ENCODE measurements around the gene KLF3. TPM values are rescaled to one million over a fixed set of nuclear protein-coding genes. Genes with fewer than 3 reads are reported as not detected.
A peak's percentile ranks its signal among the peaks of the same experiment; 100 is the strongest.

KLF3 gene
- total and polyA plus RNA-seq, 4 donors: 14.7 to 53.6 (median 39.2) TPM

GRCh38 chr4:38667085-38667893 lies 3.3 kb downstream of the KLF3 start:
- no peaks in the 10 kb centered on the region for H3K27me3 ChIP-seq (ENCODE audit: control insufficient read depth in 3 of 3, insufficient read depth in 3 of 3, low read length in 2 of 3)
- ATAC-seq (ENCODE audit: insufficient read depth, low FRiP score): peak; percentile 34
- peak overlapping the region; percentile 97 for H3K27ac ChIP-seq (ENCODE audit: low read depth in 1 of 2, low read length in 1 of 2)
- whole genome bisulfite sequencing, 2 donors: 2 to 3% methylated on average over 11 of the region's 11 CpGs
- no peak for TF ChIP-seq CTCF (IDR thresholded peaks at IDR 0.05; ENCODE audit: control extremely low read depth, extremely low read depth)
- H3K4me1 ChIP-seq (ENCODE audit: control insufficient read depth in 5 of 5, insufficient read depth in 5 of 5, low read length in 5 of 5): peaks cover 15 to 75% (median 26%) of the 10 kb centered on the region in 5 donors
- DNase-seq: peak; percentile 93 to 99 (median 98)
- no peak overlapping the region for H3K4me3 ChIP-seq
- H3K36me3 ChIP-seq (ENCODE audit: control insufficient read depth in 4 of 4, insufficient read depth in 4 of 4, low read length in 4 of 4): no peaks in the 10 kb centered on the region
- peak overlapping the region; percentile 65 to 98 for H3K9ac ChIP-seq (ENCODE audit: insufficient read depth in 1 of 2, low read length in 2 of 2)
- H3K9me3 ChIP-seq (ENCODE audit: control insufficient read depth in 4 of 4, insufficient read depth in 3 of 4, low read length in 3 of 4): no peaks in the 10 kb centered on the region

GRCh38 chr4:38668203-38668971 lies 4.4 kb downstream of the KLF3 start:
- no peak for TF ChIP-seq CTCF (IDR thresholded peaks at IDR 0.05; ENCODE audit: control extremely low read depth, extremely low read depth)
- H3K4me3 ChIP-seq: no peak overlapping the region
- H3K9me3 ChIP-seq (ENCODE audit: control insufficient read depth in 4 of 4, insufficient read depth in 3 of 4, low read length in 3 of 4): no peaks in the 10 kb centered on the region
- DNase-seq (no peak), ATAC-seq (ENCODE audit: insufficient read depth, low FRiP score) (no peak)
- WGBS, 2 donors: 48 to 62% methylated on average over 2 of the region's 2 CpGs
- no peaks in the 10 kb centered on the region for H3K27me3 ChIP-seq (ENCODE audit: control insufficient read depth in 3 of 3, insufficient read depth in 3 of 3, low read length in 2 of 3)
- H3K4me1 ChIP-seq (ENCODE audit: control insufficient read depth in 5 of 5, insufficient read depth in 5 of 5, low read length in 5 of 5): peaks cover 23 to 80% (median 37%) of the 10 kb centered on the region in 5 donors
- H3K9ac ChIP-seq (ENCODE audit: insufficient read depth in 1 of 2, low read length in 2 of 2): peak overlapping the region in 1 of 2 donors; percentile 47
- no peaks in the 10 kb centered on the region for H3K36me3 ChIP-seq (ENCODE audit: control insufficient read depth in 4 of 4, insufficient read depth in 4 of 4, low read length in 4 of 4)
- H3K27ac ChIP-seq (ENCODE audit: low read depth in 1 of 2, low read length in 1 of 2): no peak overlapping the region

- ATAC-seq (ENCODE audit: insufficient read depth, low FRiP score) (no peak), DNase-seq (no peak)
- no peaks in the 10 kb centered on the region for H3K9me3 ChIP-seq (ENCODE audit: control insufficient read depth in 4 of 4, insufficient read depth in 3 of 4, low read length in 3 of 4)
- H3K27ac ChIP-seq (ENCODE audit: low read depth in 1 of 2, low read length in 1 of 2): peak overlapping the region; percentile 64 to 81
- H3K4me3 ChIP-seq: no peak overlapping the region
- H3K9ac ChIP-seq (ENCODE audit: insufficient read depth in 1 of 2, low read length in 2 of 2): peak overlapping the region in 1 of 2 donors; percentile 47
- no peak for TF ChIP-seq CTCF (IDR thresholded peaks at IDR 0.05; ENCODE audit: control extremely low read depth, extremely low read depth)
- WGBS, 2 donors: 42 to 43% methylated on average over 3 of the region's 3 CpGs
- peaks cover 26 to 88% (median 45%) of the 10 kb centered on the region in 5 donors for H3K4me1 ChIP-seq (ENCODE audit: control insufficient read depth in 5 of 5, insufficient read depth in 5 of 5, low read length in 5 of 5)
- no peaks in the 10 kb centered on the region for H3K27me3 ChIP-seq (ENCODE audit: control insufficient read depth in 3 of 3, insufficient read depth in 3 of 3, low read length in 2 of 3)
- no peaks in the 10 kb centered on the region for H3K36me3 ChIP-seq (ENCODE audit: control insufficient read depth in 4 of 4, insufficient read depth in 4 of 4, low read length in 4 of 4)
These were observed 5.2 kb downstream of the KLF3 start for GRCh38 chr4:38669208-38669607.

Measured in lung (tissue), 12 donors.